NCI-H2081 (cell line): ENCODE data around the gene NSUN6.
"Not testable (repeated sequence)": the region's sequence is repeated elsewhere in the genome, so short reads cannot be mapped to it uniquely, and the experiment has no call there.

Experiments
- DNase-seq, 2 experiments: peaks; one replicate each; lab custom pipeline; 2025; lab: John Stamatoyannopoulos, UW

NSUN6 gene

GRCh38 chr10:18659819-18660535, 8.6 kb upstream of the NSUN6 start:
- DNase-seq = peak in 1 of 2 experiments; percentile 34

DNA sequence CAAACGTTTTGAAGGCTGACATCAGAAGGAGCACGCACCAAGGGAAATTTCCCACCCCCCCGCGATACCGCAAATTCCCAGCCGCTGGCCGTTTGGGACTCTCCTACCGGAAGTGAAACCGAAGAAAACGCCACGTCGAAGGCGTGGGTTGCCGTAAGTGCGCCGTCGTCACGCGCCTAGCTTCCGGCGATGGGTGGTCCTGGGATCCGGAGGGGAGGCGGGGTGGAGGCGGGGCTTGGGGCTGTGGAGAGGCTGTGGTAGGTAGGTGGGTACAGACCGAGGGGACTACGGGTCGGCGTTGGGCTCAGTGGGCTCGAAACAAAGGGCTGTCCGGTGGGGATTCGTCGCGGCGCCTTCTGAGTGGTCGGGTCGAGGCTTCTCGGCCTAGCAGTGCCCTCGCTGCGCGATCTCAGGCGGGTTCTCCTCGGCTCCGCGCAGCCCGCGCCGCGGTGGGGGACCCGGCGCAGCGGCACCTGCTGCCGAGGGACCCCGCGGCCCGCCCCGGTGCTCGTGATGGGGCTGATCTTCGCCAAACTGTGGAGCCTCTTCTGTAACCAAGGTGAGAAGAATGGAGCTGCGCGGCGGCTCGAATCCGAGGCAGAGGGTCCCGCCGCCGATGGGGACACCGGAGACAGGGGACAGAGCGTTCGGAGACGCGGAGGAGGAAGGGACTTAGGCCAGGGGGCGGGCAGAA, 7.9 kb upstream of the NSUN6 start, which contains the start of gene ARL5B:
Gene ARL5B, plus strand, starts transcription at position 307 of the 694 bp plus-strand sequence. Its CDS starts 207 bp downstream, at position 514.
- peak; percentile 93 for DNase-seq

DNA sequence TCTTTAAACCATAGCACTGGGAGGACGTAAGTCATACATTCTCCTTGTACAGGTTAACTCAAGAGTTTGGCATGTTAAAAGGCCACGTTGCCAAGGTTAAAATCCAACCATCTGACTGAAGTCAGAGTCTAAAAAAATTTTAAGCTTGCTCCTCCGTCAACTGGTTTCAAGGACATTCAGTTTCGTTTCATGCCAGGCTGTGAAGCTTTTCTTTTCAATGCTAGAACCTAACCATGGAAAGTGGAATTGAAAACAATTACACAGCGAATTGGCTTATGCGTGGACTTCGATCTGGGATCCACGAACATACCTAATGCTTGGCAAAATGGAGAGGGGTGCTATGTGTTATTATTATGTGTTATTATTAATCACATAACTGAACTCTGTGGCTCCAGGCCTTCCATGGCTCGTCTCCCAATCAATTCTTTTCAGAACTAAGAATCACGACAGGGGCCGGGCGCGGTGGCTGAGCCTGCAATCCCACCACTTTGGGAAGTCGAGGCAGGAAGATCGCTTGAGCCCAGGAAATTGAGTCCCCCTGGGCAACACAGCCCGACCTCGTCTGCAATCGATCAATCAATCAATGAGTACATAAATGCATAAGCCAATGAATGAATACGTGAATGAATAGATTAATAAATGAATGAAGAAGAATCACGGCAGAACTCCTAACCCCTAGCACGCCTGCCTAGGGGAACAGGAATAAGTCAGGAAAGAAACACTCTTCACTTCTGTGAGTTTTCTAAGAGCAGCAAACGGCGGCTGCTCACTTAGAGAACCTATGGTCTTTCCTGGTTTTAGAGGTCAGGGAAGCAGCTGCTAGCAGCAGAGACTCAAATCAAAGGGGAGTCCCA, 7.1 kb upstream of the NSUN6 start:
- DNase-seq = no peak

DNA sequence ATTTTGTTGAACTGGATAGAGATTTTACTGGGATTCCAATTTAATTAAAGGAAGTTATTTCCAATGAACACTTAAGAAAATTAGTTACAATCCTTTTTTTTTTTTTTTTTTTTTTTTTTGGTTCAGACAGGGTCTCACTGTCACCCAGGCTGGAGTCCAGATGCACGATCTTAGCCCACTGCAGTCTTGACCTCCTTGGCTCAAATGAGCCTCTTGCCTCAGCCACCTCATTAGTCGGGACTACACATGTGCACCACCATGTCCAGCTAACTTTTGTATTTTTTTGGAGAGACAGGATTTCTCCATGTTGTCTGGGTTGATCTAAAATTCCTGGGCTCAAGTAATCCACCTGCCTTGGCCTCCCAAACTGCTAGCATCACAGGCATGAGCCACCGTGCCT, 5.3 kb upstream of the NSUN6 start:
- DNase-seq = no peak

- DNase-seq = no peak
Observed at GRCh38 chr10:18653112-18653511, 1.7 kb upstream of the NSUN6 start.

- DNase-seq = no peak
Observed at GRCh38 chr10:18650404-18650997, 886 bp downstream of the NSUN6 start.

- DNase-seq = no peak
Observed at GRCh38 chr10:18649364-18649959, 1.9 kb downstream of the NSUN6 start.

DNA sequence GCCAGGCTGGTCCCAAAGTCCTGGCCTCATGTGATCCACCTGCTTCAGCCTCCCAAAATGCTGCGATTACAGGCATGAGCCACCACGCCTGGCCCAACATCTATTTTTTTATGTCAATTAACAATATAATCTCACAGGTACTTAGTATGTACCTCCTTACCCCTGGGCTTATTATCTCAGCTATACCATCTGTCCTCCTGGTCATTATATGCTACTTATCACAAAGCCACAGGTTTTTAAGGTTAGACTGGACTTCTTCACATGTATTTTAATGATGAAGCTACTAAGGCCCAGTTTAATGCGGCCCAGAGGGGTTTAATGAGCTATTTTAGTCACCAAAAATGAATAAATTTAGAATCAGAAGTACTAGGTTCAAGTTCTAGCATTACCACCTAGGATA, 3.4 kb downstream of the NSUN6 start:
- DNase-seq = no peak

GRCh38 chr10:18647151-18647550, 4.2 kb downstream of the NSUN6 start:
- no peak for DNase-seq

DNA sequence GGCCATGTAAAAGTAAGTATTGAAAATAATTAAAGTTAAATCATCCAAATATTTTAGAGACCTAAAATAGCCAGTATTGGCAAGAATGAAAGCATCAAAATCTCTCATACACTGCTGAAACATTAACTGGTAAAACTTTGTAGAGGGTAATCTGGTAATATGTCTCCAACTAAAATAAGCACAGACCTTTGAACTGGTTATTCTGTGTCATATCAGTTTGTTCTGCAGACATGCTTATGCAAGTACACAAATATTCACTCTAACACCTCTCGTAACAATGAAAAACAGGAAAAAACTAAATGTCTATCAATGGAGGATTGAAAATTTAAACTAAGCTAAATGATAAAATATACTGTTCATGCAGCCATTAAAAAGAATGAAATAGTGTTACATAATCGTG, 11.7 kb downstream of the NSUN6 start:
- not testable (repeated sequence) for DNase-seq

- not testable (repeated sequence) for DNase-seq
Observed at GRCh38 chr10:18637400-18637799, 14.0 kb downstream of the NSUN6 start.

GRCh38 chr10:18635995-18636394, 15.4 kb downstream of the NSUN6 start:
- DNase-seq = no peak

- DNase-seq = not testable (repeated sequence)
Observed at GRCh38 chr10:18632500-18632899, 18.9 kb downstream of the NSUN6 start.

- peak; percentile 38 to 69 for DNase-seq
Observed at GRCh38 chr10:18627452-18628018, 23.9 kb downstream of the NSUN6 start.

DNA sequence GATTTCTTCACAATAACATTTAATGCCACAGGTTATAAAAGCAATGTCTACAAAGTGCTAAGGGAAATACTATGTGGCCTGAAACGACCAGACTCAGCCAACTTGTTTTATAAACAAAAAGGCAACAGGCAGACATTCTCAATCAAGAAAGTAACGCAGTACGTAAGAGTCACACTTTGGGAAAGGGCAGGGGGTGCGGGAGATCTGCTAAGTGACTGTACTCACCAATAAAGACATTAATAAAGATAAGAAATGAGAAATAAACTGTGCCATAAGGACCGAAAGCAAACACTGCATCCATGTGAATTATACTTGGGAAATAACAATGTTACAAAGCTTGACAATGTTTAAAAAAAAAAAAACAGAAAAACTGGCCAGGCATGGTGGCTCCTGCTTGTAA, 25.5 kb downstream of the NSUN6 start:
- DNase-seq = no peak

GRCh38 chr10:18623671-18624070, 27.7 kb downstream of the NSUN6 start:
- not testable (repeated sequence) for DNase-seq

GRCh38 chr10:18620856-18621255, 30.5 kb downstream of the NSUN6 start:
- no peak for DNase-seq

DNA sequence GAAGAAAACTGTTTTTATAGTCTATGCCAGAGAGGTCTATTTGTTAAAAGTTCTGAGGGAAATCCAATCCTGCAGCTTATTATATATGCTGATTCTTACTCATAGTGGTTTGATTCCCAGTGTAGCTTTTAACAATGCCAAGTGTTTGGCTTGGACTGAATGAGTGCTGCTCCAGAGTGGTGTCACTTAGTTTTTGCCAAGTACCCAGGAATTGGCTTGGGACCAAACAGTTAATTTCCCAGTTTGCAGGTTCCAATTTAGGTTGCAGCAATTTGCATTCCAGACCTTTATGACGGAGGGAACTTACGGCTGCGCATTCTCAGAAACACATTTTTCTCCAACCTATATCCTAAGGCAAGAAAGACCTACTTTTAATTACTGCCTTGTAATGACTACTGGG, 32.4 kb downstream of the NSUN6 start:
- peak in 1 of 2 experiments; percentile 50 for DNase-seq

GRCh38 chr10:18616337-18616736, 35.0 kb downstream of the NSUN6 start:
- no peak for DNase-seq

DNA sequence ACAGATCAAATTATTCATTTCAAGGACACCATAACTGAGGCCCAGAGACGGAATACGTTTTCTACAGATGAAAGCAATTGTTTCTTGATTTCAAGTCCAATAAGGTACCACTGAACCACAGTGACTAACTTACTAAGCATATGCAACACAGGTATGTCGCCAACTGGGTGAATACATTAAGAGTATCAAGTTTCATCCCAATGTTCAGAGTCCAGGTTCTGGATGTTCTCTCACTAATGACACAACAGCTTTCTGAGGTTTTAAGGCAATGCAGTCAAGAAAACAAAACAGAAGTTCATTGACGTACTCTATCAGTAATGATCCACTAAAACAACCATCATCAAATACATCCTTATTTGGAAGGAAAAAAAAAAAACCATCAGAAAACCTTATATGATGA, 35.8 kb downstream of the NSUN6 start:
- DNase-seq = no peak

GRCh38 chr10:18611168-18611567, 40.2 kb downstream of the NSUN6 start:
- no peak for DNase-seq
